Activated CD4-positive, alpha-beta T cell treated with anti-CD3 and anti-CD28 coated beads, Interleukin-2, amount 10 ng/mL, durations not matched to agents 24 days and 14 days (primary cell): Measurements from ENCODE around the gene CA14. TPM values are rescaled to one million over a fixed set of nuclear protein-coding genes. Genes with fewer than 3 reads are reported as not detected.
"Not testable (repeated sequence)": the region's sequence is repeated elsewhere in the genome, so short reads cannot be mapped to it uniquely, and the experiment has no call there.

Source experiments
- DNase-seq: peaks from one replicate; pipeline ENCODE4 v3.0.0; 2022
- H3K27ac Mint-ChIP-seq: one replicate; pipeline ENCODE4 v1.8.0; 2022; ENCODE audit warnings: mild to moderate bottlenecking, mixed read lengths
- H3K27me3 Mint-ChIP-seq: one replicate; pipeline ENCODE4 v1.8.0; 2022; ENCODE audit warnings: mixed read lengths
- H3K36me3 Mint-ChIP-seq: one replicate; pipeline ENCODE4 v1.8.0; 2022; ENCODE audit warnings: low read depth, mild to moderate bottlenecking, mixed read lengths
- H3K4me1 Mint-ChIP-seq: one replicate; pipeline ENCODE4 v1.8.0; 2021; ENCODE audit warnings: mixed read lengths
- H3K4me3 Mint-ChIP-seq: one replicate; pipeline ENCODE4 v1.8.0; 2022; ENCODE audit warnings: mild to moderate bottlenecking, moderate library complexity, mixed read lengths
- H3K9me3 Mint-ChIP-seq: one replicate; pipeline ENCODE4 v1.8.0; 2021; ENCODE audit warnings: mixed read lengths
- intact Hi-C: fragments of 100-400 bp; cut with micrococcal nuclease; formaldehyde crosslinking; loops from one replicate; pipeline ENCODE4 v1.15.1; 2023
- total RNA-seq: library from RNA; stranded (reverse); gene quantifications from 2 replicates; pipeline ENCODE4 v1.2.3, GENCODE V29; 2022

CA14 gene
- total RNA-seq, 1 donor from 2014 or later, result not detected

DNA sequence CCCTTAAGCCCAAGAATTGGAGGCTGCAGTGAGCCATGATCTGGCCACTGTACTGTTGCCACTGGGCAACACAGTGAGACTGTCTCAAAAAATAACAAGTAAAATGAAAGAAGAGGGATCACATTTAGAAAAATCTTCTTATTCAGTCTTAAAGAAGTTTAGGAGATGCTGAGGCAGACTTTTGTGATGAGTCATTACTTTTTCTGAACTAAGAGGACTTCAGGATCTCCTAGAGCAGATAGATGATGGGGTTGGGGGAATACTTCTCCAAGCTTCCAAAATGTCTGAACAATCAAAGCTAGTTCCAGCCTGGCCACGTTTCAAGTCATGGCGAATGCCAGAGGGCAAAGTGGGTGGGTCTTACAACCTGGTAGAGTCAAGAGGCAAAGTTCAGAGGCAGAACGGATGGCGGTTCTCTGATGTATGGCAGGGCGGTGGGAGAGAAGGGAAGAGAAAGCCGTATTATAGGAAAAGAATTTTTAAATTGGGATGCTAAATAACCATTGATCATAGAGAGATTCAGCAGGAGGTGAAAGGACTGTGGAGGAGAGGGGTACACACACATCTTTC lies 22.6 kb downstream of the CA14 start:
- DNase-seq, result no peak
- H3K9me3 Mint-ChIP-seq, result no peaks in the 10 kb centered on the region
- H3K36me3 Mint-ChIP-seq, result no peaks in the 10 kb centered on the region
- no peak overlapping the region for H3K27ac Mint-ChIP-seq
- intact Hi-C loops, result loop anchor here (5.0 kb wide), 1 partner anchor 43 kb away; the partner anchor contains the start of gene ANP32E
- H3K27me3 Mint-ChIP-seq, result peaks cover 6% of the 10 kb centered on the region
- peak overlapping the region; percentile 6 for H3K4me3 Mint-ChIP-seq
- peaks cover 23% of the 10 kb centered on the region for H3K4me1 Mint-ChIP-seq

DNA sequence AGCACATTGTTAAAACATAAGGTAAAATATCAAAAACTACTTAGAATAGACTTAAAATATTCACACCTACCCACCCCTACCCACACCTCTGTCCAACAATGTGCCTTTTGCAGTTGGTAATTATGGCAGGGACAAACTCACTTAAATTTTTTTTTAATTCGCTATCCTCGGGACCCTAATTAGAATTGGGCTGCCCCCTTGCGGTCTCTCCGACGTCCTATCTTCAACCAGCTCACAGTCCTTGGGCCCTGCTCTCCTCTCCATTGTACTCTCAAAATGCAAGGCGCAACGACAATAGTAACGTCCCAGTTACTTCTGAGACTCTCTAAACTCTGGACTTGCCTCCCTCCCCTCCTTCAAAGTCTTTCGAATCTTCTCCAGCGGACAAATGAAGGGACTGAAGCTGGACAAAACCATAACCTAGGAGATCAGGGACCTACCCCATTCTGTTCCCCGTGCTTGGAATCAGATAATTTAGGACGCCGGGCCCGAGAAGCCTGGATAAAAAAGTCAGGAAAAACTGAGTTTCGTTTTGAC lies 23.7 kb downstream of the CA14 start:
- intact Hi-C loops, result loop anchor here (1.0 to 5.0 kb wide), 2 partner anchors 26 to 44 kb away; partner anchors contain the start of gene ANP32E
- Mint-ChIP-seq H3K9me3 (no peaks in the 10 kb centered on the region), H3K36me3 (peaks cover under 1% of the 10 kb centered on the region), H3K27me3 (peaks cover 6% of the 10 kb centered on the region), H3K4me3 (peak overlapping the region; percentile 85), H3K27ac (peak overlapping the region; percentile 87), H3K4me1 (peaks cover 23% of the 10 kb centered on the region)
- DNase-seq, result peak; percentile 85

DNA sequence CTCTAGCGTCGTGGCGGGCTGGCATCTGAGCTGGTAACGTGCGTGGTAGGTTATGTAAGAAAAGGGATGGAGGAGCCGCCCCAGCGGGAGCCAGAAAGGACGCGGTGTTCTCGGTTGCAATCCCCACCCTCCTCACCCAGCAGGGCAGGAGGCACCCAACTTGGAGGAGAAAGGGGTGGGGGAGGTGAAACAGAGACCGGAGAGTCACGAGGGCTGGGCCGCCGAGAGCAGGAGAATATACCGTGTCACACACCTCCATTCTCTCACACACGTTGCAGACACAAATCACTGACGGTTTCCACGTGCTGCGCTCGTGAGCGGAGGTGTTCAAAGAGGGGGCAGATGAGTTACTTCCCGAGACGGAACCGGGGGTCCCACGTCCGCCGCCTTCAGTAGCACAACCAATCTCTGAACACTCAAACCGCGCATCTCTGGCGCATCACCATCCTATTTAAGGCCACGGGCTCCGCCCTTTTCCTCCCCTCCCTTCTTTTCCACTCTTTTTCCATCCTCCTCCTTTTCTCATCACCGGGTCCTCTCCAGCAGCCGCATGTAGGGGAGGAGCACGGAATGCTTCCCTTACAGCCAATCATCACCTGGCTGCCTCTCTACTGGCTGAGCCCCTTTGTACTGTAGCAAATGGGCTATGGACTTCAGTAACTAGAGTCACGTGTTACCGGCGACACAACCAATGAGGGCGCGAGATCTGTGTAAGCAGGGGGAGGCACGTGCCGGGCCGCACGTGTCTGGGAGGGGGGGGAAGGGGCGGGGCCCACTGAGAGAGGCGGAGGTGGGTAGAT lies 24.4 kb downstream of the CA14 start, which contains the start of gene CIART:
Gene CIART (plus strand): TSS at position 797 of the 800 bp plus-strand sequence. CDS start 714 bp downstream, outside the sequence.
- Mint-ChIP-seq H3K36me3 (peaks cover 4% of the 10 kb centered on the region), H3K27ac (peak within 1 kb of the TSS; percentile 87), H3K4me3 (peak within 1 kb of the TSS; percentile 85), H3K4me1 (peaks cover 23% of the 10 kb centered on the region), H3K27me3 (peaks cover 6% of the 10 kb centered on the region), H3K9me3 (no peaks in the 10 kb centered on the region)
- intact Hi-C loops, result loop anchor here (1.0 to 5.0 kb wide), 3 partner anchors 11 to 45 kb away; partner anchors contain the start of genes ANP32E and MRPS21
- peak; percentile 92 for DNase-seq

DNA sequence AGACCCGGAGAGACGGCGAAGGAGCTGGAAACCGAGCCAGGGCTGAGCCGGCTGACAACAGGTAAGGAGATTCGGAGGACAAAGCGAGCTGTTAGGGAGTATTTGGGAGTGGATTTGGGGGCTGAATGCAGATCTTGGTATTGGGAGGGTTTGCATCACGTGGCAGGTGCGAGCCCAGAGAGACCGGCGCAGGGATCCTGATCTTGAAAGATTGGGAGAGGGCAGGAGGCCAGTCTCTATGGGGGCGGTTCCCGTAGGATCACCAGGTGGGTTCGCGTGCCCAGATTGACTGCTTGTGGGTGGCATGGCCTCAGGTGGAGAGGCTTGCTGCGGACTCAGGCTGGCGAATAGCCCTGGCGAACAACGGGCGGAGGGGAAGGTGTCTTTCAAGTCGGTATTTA lies 25.0 kb downstream of the CA14 start:
- intact Hi-C loops, result loop anchor here (1.0 to 5.0 kb wide), 2 partner anchors 11 to 45 kb away; partner anchors contain the start of genes ANP32E and MRPS21
- Mint-ChIP-seq H3K27me3 (peaks cover 6% of the 10 kb centered on the region), H3K4me3 (peak overlapping the region; percentile 85), H3K36me3 (peaks cover 4% of the 10 kb centered on the region), H3K4me1 (peaks cover 23% of the 10 kb centered on the region), H3K9me3 (no peaks in the 10 kb centered on the region), H3K27ac (peak overlapping the region; percentile 79)
- no peak for DNase-seq

DNA sequence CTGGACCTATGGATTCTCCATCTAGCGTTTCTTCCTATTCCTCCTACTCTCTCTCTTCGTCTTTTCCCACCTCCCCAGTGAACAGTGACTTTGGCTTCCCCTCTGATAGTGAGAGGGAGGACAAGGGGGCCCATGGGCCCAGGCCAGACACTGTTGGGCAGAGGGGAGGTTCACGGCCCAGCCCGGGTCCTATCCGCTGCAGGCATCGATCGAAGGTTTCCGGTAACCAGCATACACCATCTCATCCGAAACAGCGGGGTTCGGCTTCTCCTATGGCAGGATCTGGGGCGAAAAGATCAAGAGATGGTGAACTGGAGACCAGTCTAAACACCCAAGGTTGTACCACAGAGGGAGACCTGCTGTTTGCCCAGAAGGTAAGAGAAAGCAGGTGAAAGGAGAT lies 25.7 kb downstream of the CA14 start:
- Mint-ChIP-seq H3K4me1 (peaks cover 23% of the 10 kb centered on the region), H3K27ac (peak overlapping the region; percentile 5), H3K9me3 (no peaks in the 10 kb centered on the region), H3K4me3 (peak overlapping the region; percentile 63), H3K36me3 (peaks cover 4% of the 10 kb centered on the region), H3K27me3 (peaks cover 6% of the 10 kb centered on the region)
- no peak for DNase-seq
- intact Hi-C loops, result loop anchor here (5.0 kb wide), 1 partner anchor 46 kb away; the partner anchor contains the start of gene ANP32E

DNA sequence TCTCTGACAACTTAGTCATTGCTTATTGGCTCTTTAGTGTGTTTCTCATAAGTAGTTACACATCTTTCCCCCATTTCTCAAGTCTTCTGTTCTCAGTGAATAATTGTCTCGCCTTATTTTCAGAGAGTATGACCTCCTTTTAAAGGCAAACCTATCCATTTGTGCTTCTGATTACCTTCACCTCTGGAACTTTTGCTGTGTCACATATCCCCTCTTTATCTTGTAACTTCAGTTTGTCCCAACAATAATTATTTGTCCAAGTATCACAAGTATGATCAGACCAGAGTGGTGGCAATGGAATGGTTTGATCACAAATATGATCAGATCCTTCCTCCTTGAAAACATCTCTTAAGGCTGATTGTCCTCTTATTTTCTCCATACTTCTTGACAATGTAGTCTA lies 30.8 kb downstream of the CA14 start:
- Mint-ChIP-seq H3K27ac (no peak overlapping the region), H3K27me3 (no peaks in the 10 kb centered on the region), H3K4me3 (no peak overlapping the region), H3K4me1 (peaks cover 8% of the 10 kb centered on the region), H3K9me3 (no peaks in the 10 kb centered on the region), H3K36me3 (peaks cover 4% of the 10 kb centered on the region)
- intact Hi-C loops, result no loop called here
- no peak for DNase-seq

DNA sequence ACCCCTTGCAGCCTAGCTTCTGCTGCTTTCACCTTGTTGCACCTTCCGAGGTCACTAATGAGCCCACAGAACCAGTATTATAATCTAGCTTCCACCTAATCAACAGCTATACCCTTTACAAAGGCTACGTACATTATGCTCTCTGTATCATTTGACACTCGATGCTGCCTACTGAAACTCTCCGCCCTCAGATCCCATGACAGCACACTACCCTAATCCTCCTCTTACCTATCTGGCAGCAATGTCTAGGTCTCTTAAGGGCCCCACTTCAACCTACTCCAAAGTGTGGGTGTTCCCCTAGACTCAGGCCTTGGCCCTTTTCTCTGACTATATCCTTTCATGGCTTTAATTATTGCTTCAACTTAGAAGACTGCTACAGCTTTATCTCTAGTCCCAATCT lies 31.2 kb downstream of the CA14 start:
- no peaks in the 10 kb centered on the region for H3K27me3 Mint-ChIP-seq
- intact Hi-C loops, result no loop called here
- H3K9me3 Mint-ChIP-seq, result no peaks in the 10 kb centered on the region
- H3K36me3 Mint-ChIP-seq, result peaks cover 4% of the 10 kb centered on the region
- H3K27ac Mint-ChIP-seq, result no peak overlapping the region
- H3K4me3 Mint-ChIP-seq, result no peak overlapping the region
- peaks cover 10% of the 10 kb centered on the region for H3K4me1 Mint-ChIP-seq
- no peak for DNase-seq

DNA sequence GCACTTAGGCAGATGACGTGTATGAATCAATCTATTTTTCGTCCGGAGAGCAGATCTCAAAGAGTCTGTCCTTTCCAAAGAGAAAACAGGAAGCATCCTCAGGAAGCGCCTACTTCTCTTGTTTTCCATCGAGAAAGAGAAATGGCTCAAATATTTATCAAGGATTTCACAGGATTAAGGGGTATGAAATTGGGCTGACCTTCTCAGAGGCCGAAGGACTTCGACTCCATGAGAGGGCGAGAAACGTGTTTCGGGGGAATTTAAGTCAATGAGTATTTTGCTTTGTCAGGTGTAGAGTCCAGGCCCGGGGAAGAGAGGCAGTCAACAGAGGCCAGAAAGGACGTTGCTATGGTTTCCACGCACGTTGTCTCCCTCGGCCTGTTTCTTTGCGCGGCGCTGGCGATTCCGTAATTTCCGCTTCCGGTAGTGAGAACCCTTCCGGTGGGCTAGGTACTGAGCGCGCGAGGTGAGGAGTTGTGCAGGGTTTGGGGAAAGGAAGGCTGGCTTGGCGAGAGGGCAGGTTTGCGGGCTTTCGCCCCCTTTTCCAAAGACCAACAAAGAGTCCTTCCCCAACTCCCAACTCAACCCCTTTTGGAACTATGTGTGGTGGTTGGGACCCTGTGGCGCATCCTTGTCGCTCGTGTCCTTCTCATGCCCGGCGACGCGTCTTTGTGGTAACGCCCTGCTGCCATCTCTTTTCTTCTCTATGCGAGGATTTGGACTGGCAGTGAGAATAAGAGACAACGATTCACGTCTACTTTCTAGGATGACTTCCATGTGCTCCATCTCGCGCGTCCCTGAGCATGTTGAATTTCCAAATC lies 36.1 kb downstream of the CA14 start, which contains the start of gene MRPS21:
Gene MRPS21 (plus strand): TSS at position 429 of the 821 bp plus-strand sequence. CDS start 506 bp downstream, outside the sequence.
- intact Hi-C loops, result loop anchor here (1.0 to 2.0 kb wide), 4 partner anchors 11 to 71 kb away; partner anchors contain the start of genes APH1A, CIART and RPRD2
- H3K9me3 Mint-ChIP-seq, result no peaks in the 10 kb centered on the region
- H3K4me3 Mint-ChIP-seq, result peak within 1 kb of the TSS; percentile 94
- peak; percentile 97 for DNase-seq
- peaks cover 31% of the 10 kb centered on the region for H3K36me3 Mint-ChIP-seq
- H3K27me3 Mint-ChIP-seq, result no peaks in the 10 kb centered on the region
- H3K27ac Mint-ChIP-seq, result peak within 1 kb of the TSS; percentile 97
- H3K4me1 Mint-ChIP-seq, result peaks cover 26% of the 10 kb centered on the region

DNA sequence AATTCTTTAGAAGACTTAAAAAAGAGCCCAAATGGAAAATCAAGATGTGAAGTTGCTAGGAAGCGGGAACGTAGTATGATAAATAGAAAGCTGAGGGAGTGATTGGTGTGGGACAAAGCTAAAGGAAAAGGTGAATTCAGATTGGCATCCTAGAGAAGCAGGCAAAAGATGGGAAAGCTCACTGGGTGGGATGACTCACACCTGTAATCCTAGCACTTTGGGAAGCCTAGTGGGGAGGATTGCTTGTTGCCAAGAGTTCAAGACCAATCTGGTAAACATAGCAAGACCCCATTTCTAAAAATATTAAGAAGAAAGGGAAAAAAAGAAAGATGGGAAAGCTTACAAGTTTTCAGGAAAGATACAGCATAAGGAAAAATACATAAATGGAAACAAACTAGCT lies 37.9 kb downstream of the CA14 start:
- Mint-ChIP-seq H3K36me3 (peaks cover 39% of the 10 kb centered on the region), H3K4me3 (peak overlapping the region; percentile 61), H3K9me3 (no peaks in the 10 kb centered on the region), H3K4me1 (peaks cover 24% of the 10 kb centered on the region), H3K27ac (no peak overlapping the region), H3K27me3 (no peaks in the 10 kb centered on the region)
- DNase-seq, result no peak
- intact Hi-C loops, result no loop called here

DNA sequence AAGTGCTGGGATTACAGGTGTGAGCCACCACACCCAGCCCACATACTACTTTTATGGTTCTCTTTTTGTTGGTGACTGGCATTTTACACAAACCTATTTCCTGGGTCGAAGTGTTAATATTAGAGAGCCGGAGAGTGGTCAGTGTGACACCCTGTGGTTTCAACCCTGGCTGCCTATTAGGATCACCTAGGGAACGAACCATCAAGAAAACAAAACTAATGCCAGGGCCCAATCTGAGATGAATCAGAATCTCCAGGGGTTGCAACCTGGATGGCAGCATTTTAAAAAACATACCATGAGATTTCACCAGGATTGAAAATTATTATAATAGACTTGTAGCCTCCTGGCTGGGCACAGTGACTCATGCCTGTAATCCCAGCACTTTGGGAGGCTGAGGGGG lies 42.1 kb downstream of the CA14 start:
- H3K27ac Mint-ChIP-seq, result no peak overlapping the region
- H3K27me3 Mint-ChIP-seq, result no peaks in the 10 kb centered on the region
- H3K9me3 Mint-ChIP-seq, result no peaks in the 10 kb centered on the region
- peaks cover 28% of the 10 kb centered on the region for H3K4me1 Mint-ChIP-seq
- intact Hi-C loops, result no loop called here
- peaks cover 55% of the 10 kb centered on the region for H3K36me3 Mint-ChIP-seq
- no peak for DNase-seq
- no peak overlapping the region for H3K4me3 Mint-ChIP-seq

DNA sequence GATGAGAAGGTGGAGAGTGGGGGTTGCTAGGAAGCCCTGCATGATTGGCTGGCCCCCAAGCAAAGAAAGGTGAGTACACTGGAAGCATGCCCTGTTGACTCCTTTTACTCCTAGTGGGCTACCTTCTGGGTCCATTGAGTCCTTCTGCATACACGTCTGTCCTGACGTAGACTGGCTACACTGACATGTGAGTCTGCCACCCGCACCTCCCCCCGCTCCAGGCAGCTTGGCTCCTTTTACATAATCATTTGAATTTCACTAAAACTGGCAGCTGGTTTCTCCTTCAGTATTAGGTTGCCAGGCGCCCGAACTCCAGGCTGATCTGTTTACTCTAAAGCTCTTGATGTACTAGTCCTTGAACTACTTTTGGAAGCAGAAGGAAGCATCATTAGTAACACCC lies 44.8 kb downstream of the CA14 start:
- intact Hi-C loops, result no loop called here
- Mint-ChIP-seq H3K4me3 (no peak overlapping the region), H3K4me1 (peaks cover 14% of the 10 kb centered on the region), H3K36me3 (peaks cover 42% of the 10 kb centered on the region), H3K27ac (no peak overlapping the region), H3K27me3 (no peaks in the 10 kb centered on the region), H3K9me3 (no peaks in the 10 kb centered on the region)
- DNase-seq, result no peak

DNA sequence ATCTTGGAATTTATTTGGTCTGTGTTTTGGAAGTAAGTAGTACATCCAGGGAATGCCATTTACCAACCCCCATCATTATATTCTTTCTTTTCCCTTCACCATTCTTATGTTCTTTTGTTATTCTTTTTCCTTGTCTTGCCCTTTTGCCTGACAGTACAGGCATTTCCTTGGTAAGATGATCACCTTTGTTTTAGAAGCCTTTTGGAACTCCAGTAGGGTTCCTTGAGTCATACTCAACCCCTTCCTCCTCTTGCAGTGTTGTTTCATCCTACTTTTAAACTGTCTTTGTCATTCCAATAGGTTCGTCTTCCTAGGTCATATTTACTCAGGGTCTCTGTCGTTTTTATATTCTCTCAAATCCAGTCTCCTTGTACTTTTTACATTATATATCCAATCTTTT lies 45.3 kb downstream of the CA14 start:
- no peaks in the 10 kb centered on the region for H3K9me3 Mint-ChIP-seq
- peaks cover 40% of the 10 kb centered on the region for H3K36me3 Mint-ChIP-seq
- intact Hi-C loops, result no loop called here
- no peaks in the 10 kb centered on the region for H3K27me3 Mint-ChIP-seq
- H3K27ac Mint-ChIP-seq, result no peak overlapping the region
- DNase-seq, result no peak
- H3K4me3 Mint-ChIP-seq, result no peak overlapping the region
- peaks cover 11% of the 10 kb centered on the region for H3K4me1 Mint-ChIP-seq

DNA sequence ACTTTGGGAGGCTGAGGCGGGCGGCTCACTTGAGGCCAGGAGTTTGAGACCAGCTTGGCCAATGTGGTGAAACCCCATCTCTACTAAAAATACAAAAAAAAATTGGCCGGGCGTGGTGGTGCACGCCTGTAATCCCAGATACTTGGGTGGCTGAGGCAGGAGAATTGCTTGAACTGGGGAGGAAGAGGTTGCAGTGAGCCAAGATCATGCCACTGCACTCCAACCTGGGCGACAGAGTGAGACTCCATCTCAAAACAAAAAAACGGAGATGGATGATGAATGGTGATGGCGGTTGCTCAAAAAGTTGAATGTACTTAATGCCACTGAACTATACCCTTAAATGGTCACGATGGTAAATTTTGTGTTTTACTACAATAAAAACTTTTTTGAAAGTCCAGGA lies 51.0 kb downstream of the CA14 start:
- H3K9me3 Mint-ChIP-seq, H3K27ac Mint-ChIP-seq, DNase-seq, H3K4me1 Mint-ChIP-seq, intact Hi-C loops, H3K27me3 Mint-ChIP-seq, H3K4me3 Mint-ChIP-seq: not testable (repeated sequence)
- peaks cover 18% of the 10 kb centered on the region for H3K36me3 Mint-ChIP-seq
